Measurements from ENCODE around the gene TMPRSS5.

Gene TMPRSS5

DNA sequence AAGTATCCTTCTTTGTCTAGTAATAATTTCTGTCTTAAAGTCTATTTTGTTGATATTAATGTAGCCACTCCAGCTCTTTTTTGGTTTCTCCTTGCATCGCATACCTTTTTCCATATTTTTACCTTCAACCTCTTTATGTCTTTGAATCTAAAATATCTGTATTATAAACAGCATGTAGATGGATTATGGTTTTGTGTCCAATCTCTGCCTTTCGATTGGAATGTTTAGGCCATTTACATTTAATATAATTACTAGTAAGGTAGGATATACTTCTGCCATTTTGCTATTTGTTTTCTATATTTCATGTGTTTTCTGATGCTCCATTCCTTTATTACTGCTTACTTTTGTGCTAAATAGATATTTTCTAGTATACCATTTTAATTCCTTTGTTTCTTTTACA, 39.5 kb downstream of the TMPRSS5 start:
- DNase-seq: no peak

DNA sequence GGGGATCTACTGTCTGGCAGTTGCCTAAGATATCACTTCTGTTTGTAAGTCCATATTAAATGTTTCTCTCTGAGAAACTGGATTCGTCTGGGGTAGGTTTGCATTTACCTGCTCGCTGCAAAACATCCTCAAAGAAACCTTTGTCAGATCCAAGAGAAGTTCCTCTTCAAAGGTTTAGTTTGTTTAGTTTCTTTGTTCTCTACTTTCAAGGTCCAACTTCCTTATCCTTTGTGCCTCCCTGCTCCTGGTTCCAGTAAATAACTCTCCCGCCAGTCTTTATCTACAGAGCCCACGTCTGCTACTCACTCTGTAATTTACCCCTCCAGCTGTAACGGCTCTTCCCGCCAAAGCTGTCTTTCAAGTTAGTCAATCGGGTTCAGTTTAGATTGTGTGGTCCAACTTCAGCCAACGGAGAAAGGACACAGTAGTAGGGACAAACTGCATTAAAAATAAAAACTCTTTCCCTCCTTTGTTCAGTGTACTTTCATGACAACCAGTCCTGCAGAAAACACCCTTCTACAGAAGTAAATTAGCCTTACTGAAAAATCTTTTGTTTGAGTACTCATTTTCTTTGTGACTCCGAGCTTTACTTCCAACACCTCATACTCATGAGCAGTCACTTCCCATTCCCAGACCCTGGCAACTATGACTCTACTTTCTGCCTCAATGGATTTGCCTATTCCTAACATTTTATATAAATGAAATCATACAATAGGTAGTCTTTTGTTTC, 41.0 kb downstream of the TMPRSS5 start:
- no peak for DNase-seq

DNA sequence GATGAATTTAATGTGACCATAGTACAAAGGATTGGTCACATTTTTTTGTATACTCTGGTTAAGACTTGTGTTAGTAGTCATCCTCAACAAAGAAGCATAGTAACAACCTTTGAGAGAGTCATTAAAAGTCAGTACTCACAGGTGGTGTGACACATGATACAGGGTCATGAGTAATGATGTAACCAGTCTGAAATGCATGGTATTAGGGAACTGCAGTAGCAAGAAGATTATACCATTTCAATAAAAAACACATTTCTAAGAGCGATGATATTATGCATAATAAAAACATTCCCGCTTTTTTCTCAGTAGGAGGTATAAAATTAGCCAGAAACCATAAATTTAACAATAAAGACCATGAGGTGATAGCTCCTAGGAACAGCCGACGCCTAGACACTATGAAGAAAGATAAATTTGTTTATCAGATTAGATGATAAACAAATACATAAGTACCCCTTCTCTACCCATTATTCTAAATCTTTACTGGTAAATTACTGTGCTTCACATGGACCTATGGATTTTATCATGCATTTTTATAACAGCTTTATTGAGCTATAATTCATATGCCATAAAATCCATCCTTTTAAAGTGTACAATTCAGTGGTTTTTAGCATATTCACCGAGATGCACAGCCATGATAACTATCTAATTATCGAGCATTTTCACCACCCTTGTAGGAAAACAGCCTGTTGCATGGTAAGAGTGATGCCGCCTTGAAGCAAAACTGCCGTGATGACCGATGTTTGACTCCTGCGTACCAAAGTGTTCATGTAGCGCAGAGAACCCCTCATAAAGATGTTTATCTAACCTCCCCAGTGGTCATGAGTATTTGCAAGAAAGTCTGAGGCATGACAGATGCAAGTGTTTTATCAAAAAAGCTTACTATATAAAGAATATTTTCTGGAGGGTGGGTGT, 41.8 kb downstream of the TMPRSS5 start:
- no peak for DNase-seq

DNA sequence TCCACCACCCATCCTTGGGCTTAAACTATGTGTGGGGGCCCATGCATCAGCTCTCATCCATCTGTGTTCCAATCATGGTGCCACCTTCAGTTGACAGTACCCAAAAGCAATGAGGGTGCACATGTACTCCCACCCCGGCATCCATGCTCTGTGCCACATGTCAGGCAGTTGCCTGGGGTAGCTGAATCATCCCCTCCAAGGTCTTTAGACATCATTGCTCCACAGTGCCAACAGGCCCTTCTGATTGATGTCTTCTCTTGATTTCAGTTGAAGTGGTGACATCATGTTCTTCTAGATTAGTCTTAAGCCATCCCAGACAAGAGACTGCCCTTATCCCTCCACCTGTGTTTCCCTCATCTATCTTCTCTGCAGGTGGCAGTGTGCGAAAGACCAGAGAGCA, 42.5 kb downstream of the TMPRSS5 start:
- no peak for DNase-seq

DNA sequence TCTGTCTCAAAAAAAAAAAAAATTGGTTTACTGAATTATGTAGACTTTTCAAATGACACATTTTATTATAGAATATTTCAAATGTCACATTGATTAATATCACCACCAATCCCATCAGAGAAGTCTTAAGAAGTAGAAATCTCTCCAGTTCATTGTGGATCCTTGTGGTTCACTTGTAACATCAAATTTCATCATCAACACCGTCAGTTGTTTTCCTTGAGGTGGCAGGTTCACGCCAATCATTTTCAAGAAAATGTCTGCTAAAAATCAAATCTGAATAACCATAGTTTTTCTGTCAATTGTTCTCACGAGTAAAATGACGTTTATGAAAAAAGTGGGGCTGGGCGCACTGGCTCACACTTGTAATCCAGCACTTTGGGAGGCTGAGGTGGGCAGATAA, 50.3 kb downstream of the TMPRSS5 start:
- DNase-seq: no peak

DNA sequence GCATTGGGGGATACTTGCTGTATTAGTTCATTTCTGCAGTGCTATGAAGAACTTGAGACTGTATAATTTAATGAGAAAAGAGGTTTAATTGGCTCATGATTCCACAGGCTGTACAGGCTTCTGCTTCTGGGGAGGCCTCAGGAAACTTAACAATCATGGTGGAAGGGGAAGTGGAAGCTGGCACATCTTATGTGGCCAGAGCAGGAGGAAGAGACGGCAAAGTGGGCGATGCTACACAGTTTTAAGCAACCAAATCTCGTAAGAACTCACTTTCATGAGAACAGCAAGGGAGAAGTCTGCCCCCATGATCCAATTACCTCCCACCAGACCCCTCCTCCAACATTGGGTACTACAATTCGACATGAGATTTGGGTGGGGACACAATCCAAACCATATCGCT, 55.1 kb downstream of the TMPRSS5 start:
- DNase-seq: no peak

DNA sequence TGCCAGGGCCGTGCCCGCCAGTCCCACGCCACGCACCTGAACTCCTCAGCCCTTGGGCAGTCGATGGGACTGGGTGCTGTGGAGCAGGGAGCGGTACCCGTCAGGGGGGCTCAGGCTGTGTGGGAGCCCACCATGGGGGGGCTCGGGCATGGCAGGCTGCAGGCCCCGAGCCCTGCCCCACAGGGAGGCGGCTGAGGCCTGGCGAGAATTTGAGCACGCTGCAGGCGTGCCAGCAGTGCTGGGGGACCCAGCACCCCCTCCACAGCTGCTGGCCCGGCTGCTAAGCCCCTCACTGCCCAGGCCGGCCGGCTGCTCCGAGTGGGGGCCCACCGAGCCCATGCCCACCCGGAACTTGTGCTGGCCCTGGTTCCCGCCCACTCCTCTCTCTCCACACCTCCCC, 56.8 kb downstream of the TMPRSS5 start:
- no peak for DNase-seq

DNA sequence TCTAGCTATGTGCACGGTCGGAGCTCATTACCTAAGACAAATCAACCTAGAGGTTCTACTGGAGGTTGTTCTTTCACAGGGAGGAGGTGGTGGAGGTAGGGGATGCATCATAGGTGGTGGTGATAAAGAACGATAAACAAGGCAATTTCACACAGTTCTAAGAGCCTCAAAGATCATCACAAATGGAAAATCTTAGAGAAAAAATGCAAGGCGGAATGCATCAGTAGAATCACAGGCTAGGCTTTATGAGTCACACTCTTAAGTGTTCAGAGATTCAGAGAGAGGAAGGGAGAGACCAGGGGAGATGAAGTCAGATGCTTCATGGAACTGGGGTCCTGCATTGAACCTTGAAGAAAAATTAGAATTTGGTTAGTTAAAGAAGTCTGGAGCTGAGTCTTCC, 58.3 kb downstream of the TMPRSS5 start:
- DNase-seq: no peak

DNA sequence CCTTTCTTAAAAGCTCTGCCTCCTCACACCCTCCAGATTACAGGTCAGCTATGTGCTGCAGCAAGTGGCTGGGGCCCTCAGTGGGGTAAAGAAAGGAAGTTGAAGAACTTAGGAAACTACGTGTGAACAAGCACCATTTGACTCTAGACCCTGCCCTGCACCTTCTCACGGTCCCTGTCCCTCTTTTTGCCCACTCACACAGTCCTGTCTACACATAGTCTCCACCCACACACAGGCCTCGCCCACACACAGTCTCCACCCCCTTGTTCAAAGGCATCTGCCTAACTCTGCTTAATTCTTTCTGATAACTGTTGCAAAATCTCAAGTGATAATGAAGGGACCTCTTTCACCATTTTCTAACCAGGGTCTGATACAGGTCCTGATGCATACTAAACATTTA, 59.0 kb downstream of the TMPRSS5 start:
- no peak for DNase-seq

DNA sequence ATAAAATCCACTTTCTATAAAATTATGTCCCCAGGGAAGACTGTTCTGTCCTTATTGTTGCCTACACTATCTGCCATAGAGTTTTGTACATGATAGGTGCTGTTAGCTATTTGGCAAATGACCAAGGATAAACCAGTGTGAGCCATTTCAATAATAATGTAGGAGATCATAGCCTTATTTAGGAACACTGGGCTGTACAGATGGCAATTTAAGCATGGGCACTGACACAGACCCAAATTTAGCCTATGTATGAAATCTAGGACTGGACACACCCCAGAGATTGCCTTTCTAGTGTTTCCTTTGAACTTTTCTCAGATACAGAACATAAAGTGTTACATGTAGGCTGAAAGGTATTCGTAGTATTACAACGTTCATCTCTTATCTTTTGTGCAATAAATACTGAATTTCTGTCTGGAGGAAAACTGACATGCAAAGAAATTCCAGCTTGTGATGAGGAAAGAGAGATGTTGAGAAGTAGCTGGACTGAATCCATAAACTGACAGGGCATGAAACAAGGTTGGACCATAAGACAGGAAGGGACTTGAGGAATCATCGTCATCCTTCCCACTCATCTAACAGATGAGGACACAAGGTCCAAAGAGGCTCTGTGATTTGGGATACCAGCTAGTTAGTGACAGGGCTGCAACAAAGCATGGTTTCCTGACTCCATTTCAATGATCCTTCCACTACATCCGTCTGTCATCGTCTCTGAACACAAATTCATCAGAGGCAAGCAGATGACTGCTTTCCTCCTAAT, 60.3 kb downstream of the TMPRSS5 start:
- DNase-seq: no peak

DNA sequence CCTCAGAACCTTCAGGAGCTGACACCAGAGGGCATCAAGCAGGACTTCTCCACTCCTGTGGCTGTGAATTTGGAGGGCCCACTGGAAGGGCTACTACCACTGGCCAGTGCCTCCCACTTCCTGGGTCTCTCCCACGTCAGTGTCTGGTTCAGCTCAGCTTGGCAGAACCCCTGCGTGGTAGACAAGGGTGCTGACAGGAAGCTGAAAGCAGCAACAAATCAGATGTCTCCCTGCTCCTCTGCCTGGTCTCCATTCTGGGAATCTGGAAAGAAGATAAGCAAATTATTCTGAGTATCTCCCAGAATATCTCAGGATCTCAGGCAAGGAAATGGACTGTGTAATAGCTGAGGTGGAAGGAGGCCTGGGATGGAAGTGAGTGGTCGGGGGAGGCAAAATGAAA, 61.5 kb downstream of the TMPRSS5 start:
- no peak for DNase-seq

DNA sequence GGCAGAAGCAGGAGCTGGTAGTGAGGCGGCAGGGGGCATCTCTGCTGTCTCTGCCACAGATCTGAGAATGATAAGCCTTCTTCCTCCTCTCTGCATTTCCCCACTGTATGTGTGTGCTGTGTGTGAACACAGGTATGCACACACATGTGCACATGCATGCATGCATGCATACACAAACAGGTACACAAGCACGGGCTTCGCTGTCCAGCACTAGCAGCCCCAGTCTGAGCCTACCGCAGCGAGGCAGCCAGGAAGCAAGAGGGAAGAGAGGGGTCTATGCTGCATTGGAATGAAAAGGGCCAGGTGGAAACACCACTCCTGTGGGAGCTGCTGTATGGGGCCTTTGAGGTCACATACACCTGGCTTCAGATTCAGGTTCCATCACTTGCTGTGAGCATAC, 62.4 kb downstream of the TMPRSS5 start:
- no peak for DNase-seq

DNA sequence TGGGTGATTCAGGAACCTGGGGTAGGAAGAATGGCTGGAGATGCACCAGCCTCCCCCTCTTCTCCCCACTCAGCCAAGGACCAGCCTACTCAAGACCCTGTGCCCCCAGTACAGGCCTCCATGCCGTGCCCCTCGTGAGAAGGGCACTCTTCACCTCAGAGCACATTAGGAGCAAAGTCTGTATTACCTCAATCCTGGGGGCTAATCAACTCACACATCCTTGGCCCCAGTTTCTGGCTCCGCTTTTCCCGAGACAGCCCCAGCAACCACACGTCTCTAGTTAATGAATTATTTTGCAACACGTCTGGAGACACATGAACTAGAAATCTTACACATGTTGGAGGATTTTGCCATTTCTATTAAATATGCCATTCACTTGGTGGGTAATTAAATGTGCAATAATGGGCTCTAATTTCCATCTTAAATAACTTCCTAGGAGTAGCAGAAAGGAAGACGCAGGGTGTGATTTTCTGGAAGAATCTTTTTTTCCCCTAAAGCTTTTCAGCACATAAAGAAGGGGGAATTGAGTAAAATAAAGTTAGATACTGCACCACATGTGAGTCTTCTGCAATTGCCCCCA, 63.0 kb downstream of the TMPRSS5 start:
- no peak for DNase-seq

DNA sequence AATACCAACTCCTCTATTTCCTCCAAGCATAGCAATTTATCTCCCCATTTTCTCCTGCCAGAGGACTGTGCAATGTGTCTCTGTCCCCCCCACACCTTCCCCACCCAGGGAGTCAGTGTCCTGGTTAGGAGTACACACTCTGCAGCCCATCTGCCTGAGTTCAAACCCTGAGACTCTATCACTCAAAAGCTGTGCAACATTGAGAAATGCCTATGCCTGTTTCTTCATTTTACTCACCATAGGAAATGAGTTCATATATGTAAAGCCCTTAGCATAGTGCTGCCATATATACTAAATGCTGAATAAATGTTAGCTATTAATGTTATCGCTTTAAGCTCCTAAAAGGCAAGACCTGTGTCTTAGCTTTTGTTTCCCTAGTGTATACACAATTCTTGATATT, 64.0 kb downstream of the TMPRSS5 start:
- no peak for DNase-seq

DNA sequence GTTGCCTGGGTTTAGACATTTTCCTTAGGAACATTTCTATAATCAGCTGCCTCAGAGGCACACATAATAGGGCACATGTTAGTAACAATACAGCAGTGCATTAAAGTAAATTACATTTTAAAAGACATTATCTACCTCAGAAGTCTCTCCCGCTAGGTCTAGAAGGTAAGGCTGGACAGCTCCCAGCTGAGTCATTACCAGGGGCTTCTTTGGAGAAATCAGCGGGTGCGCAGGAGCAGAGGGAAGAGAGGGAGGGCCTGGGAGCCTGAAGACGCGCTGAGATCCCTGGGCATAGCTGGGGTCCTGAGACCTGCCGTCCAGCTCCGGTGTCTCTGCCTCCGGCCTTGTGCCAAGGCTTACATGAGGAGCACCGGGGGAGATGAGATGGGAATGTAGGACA, 67.7 kb downstream of the TMPRSS5 start:
- DNase-seq: no peak

DNA sequence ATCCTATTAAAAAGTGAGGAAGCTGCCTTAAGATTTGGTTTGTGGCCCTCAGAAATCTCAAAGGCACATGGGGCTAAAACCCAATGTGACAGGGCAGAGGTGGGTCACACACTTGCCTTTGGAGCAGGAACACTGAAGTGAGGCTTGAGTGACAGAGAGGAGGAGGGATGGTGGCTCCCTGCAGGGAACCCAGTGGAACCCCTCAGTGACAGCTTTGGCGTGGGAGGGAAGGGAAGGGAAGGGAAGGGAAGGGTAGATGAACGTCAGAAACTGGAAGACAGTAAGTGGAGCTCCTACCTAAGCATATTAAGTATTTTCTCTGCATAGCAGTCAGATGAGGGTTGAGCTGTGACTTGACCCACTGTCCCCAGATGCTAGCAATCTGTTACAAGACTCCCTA, 68.5 kb downstream of the TMPRSS5 start:
- DNase-seq: no peak

All from stimulated activated CD8-positive, alpha-beta memory T cell treated with anti-CD3 and anti-CD28 coated beads, Interleukin-4, amount 100 ng/mL, for 48 hours (primary cell).